ENCODE data around the gene MOGAT3. TPM values are rescaled to one million over a fixed set of nuclear protein-coding genes. Genes with fewer than 3 reads are reported as not detected.

MOGAT3 gene
- total RNA-seq, 1 experiment from 2014 or later, result not detected

GRCh38 chr7:101160910-101161309 lies 39.9 kb downstream of the MOGAT3 start:
- DNase-seq (ENCODE audit: low spot score), result no peak

- peak; percentile 49 for DNase-seq (ENCODE audit: low spot score)
Observed at GRCh38 chr7:101159696-101160674, 40.9 kb downstream of the MOGAT3 start.

GRCh38 chr7:101156866-101157589 lies 43.8 kb downstream of the MOGAT3 start:
- DNase-seq (ENCODE audit: low spot score), result no peak

GRCh38 chr7:101156277-101156676 lies 44.6 kb downstream of the MOGAT3 start:
- no peak for DNase-seq (ENCODE audit: low spot score)

- no peak for DNase-seq (ENCODE audit: low spot score)
Observed at GRCh38 chr7:101155303-101155702, 45.5 kb downstream of the MOGAT3 start.

GRCh38 chr7:101154693-101155102 lies 46.1 kb downstream of the MOGAT3 start:
- DNase-seq (ENCODE audit: low spot score), result no peak

- peak; percentile 94 for DNase-seq (ENCODE audit: low spot score)
Observed at GRCh38 chr7:101153969-101154692, 46.7 kb downstream of the MOGAT3 start, which contains the start of gene AP1S1. AP1S1 (plus strand) TSS chr7:101154476; CDS start chr7:101154515, 39 bp downstream.

- DNase-seq (ENCODE audit: low spot score), result no peak
Observed at GRCh38 chr7:101151908-101152651, 48.8 kb downstream of the MOGAT3 start.

Other genes with a start within 250 kb of the MOGAT3 start
- gene MUC12, start 231.5 kb downstream of the MOGAT3 start, total RNA-seq (2014; rRNA removed; shearing (Covaris generic)), result 0.54 and 1.0 TPM in 2 replicates
- gene MUC17, start 181.0 kb downstream of the MOGAT3 start, total RNA-seq (2014; rRNA removed; shearing (Covaris generic)), result not detected in 2 replicates
- gene TRIM56, start 115.6 kb downstream of the MOGAT3 start, total RNA-seq (2014; rRNA removed; shearing (Covaris generic)), result 3.4 and 4.6 TPM in 2 replicates
- gene SERPINE1, start 73.9 kb downstream of the MOGAT3 start, total RNA-seq (2014; rRNA removed; shearing (Covaris generic)), result 11.1 and 12.7 TPM in 2 replicates
- gene AP1S1, start 46.6 kb downstream of the MOGAT3 start, total RNA-seq (2014; rRNA removed; shearing (Covaris generic)), result 148 and 186 TPM in 2 replicates
- 3.6 and 7.1 TPM in 2 replicates for gene VGF, start 35.5 kb downstream of the MOGAT3 start, total RNA-seq (2014; rRNA removed; shearing (Covaris generic))
- not detected in 2 replicates for gene NAT16, start 20.7 kb downstream of the MOGAT3 start, total RNA-seq (2014; rRNA removed; shearing (Covaris generic))
- 32.7 and 41.3 TPM in 2 replicates for gene PLOD3, start 16.5 kb upstream of the MOGAT3 start, total RNA-seq (2014; rRNA removed; shearing (Covaris generic))
- 87.9 and 103 TPM in 2 replicates for gene ZNHIT1, start 17.1 kb upstream of the MOGAT3 start, total RNA-seq (2014; rRNA removed; shearing (Covaris generic))
- gene CLDN15, start 36.8 kb upstream of the MOGAT3 start, total RNA-seq (2014; rRNA removed; shearing (Covaris generic)), result 0.99 and 6.0 TPM in 2 replicates
- 115 and 118 TPM in 2 replicates for gene FIS1, start 44.0 kb upstream of the MOGAT3 start, total RNA-seq (2014; rRNA removed; shearing (Covaris generic))
- gene IFT22, start 120.8 kb upstream of the MOGAT3 start, total RNA-seq (2014; rRNA removed; shearing (Covaris generic)), result 60.2 and 63.4 TPM in 2 replicates
- not detected in 2 replicates for gene COL26A1, start 161.8 kb upstream of the MOGAT3 start, total RNA-seq (2014; rRNA removed; shearing (Covaris generic))